A549 (cell line): ENCODE measurements around the gene RPRM. TPM values are rescaled to one million over a fixed set of nuclear protein-coding genes. Genes with fewer than 3 reads are reported as not detected.
"Not testable (repeated sequence)": the region's sequence is repeated elsewhere in the genome, so short reads cannot be mapped to it uniquely, and the experiment has no call there.

Experiments
- ATAC-seq, 2 experiments: fragments of 200-7000 bp in 1 of 2; fragments of >200 bp in 1 of 2; cut with Nextera tagmentation in 1 of 2; cut with Tn5 transposase in 1 of 2; 3 replicates each; pipeline versions ENCODE4 v1.8.0 to v1.9.1; 2018 to 2020; ENCODE audit warnings: mild to moderate bottlenecking in 1 of 2, moderate library complexity in 1 of 2
- CTCF ChIA-PET: fragments of 300-600 bp; sonication (Branson Sonifier 250); formaldehyde crosslinking; extraction: SDS; loops from one replicate; lab custom pipeline; 2021; ENCODE audit warnings: antibody characterized with exemption, inconsistent platforms; lab: Yijun Ruan, JAX
- POLR2A ChIA-PET: fragments of 350-600 bp; formaldehyde crosslinking; extraction: SDS; loops from one replicate; lab custom pipeline; 2021; ENCODE audit warnings: antibody characterized with exemption, inconsistent platforms; lab: Yijun Ruan, JAX
- DNase-seq, 2 experiments: peaks; one replicate each; pipeline versions ENCODE4 v3.0.0 to v3.0.0-alpha.2; 2011 to 2016; ENCODE audit warnings: low read depth in 1 of 2, low spot score in 1 of 2
- FAIRE-seq: peaks from 2 replicates; lab custom pipeline; 2011; peaks lifted over from hg19 to GRCh38; lab: Jason Lieb, UNC
- H3K27ac ChIP-seq, 2 experiments: fragments of >200 bp; sonication (Bioruptor Twin); formaldehyde crosslinking; 3 replicates each; pipeline ENCODE4 v1.5.1; 2016 to 2017
- H3K4me1 ChIP-seq: fragments of >200 bp; sonication (Bioruptor Twin); formaldehyde crosslinking; 3 replicates; pipeline ENCODE4 v1.6.1; 2016
- H3K4me2 ChIP-seq: fragments of >200 bp; sonication (Bioruptor Twin); formaldehyde crosslinking; 3 replicates; pipeline ENCODE4 v1.6.1; 2016
- H3K4me3 ChIP-seq: fragments of >200 bp; sonication (Bioruptor Twin); formaldehyde crosslinking; 3 replicates; pipeline ENCODE4 v1.5.1; 2016
- H3K9me3 ChIP-seq: fragments of >200 bp; sonication (Bioruptor Twin); formaldehyde crosslinking; 3 replicates; pipeline ENCODE4 v1.6.1; 2016
- BCL3 ChIP-seq: fragments of >200 bp; sonication (Bioruptor Twin); formaldehyde crosslinking; IDR thresholded peaks from 3 replicates; pipeline ENCODE4 v1.6.1; 2016
- BHLHE40 ChIP-seq: IDR thresholded peaks from 2 replicates; pipeline ENCODE4 v1.6.1; 2012; ENCODE audit warnings: low read depth, low read length, inconsistent platforms
- CHD2 ChIP-seq: fragments of 150-350 bp; IDR thresholded peaks from 2 replicates; pipeline ENCODE4 v1.6.1; 2014; ENCODE audit warnings: low read length; ENCODE audit not compliant: partially characterized antibody
- CHD4 ChIP-seq: fragments of 200-600 bp; sonication (generic); IDR thresholded peaks from 2 replicates; pipeline ENCODE4 v1.6.1; 2016; ENCODE audit warnings: antibody characterized with exemption, mild to moderate bottlenecking, borderline replicate concordance
- CTCF ChIP-seq: fragments of >200 bp; sonication (Bioruptor Twin); formaldehyde crosslinking; IDR thresholded peaks from 3 replicates; pipeline ENCODE4 v1.5.1; 2016
- ELK1 ChIP-seq: fragments of 150-350 bp; IDR thresholded peaks from 2 replicates; pipeline ENCODE4 v1.6.1; 2014; ENCODE audit warnings: low read depth, mild to moderate bottlenecking, low read length
- FOXS1 ChIP-seq: fragments of 250-450 bp; sonication (Bioruptor Pico); IDR thresholded peaks from 2 replicates; pipeline ENCODE4 v1.5.0; 2020; ENCODE audit warnings: mild to moderate bottlenecking, moderate library complexity
- HMGXB4 ChIP-seq: fragments of 250-450 bp; sonication (Bioruptor Pico); IDR thresholded peaks from 2 replicates; pipeline ENCODE4 v1.5.0; 2021; ENCODE audit warnings: mild to moderate bottlenecking, moderate library complexity, borderline replicate concordance
- HOXA7 ChIP-seq: fragments of 250-450 bp; sonication (Bioruptor Pico); IDR thresholded peaks from 2 replicates; pipeline ENCODE4 v1.5.0; 2020; ENCODE audit warnings: mild to moderate bottlenecking, moderate library complexity
- HOXB13 ChIP-seq: fragments of 250-450 bp; sonication (Bioruptor Pico); IDR thresholded peaks from 2 replicates; pipeline ENCODE4 v1.5.0; 2020; ENCODE audit warnings: low read depth, mild to moderate bottlenecking, moderate library complexity
- JUNB ChIP-seq: fragments of >200 bp; sonication (Bioruptor Twin); formaldehyde crosslinking; IDR thresholded peaks from 2 replicates; pipeline ENCODE4 v1.6.1; 2016
- MAFK ChIP-seq: fragments of 450-650 bp; IDR thresholded peaks from 2 replicates; pipeline ENCODE4 v1.6.1; 2014; ENCODE audit not compliant: partially characterized antibody
- MYC ChIP-seq: IDR thresholded peaks from 2 replicates; pipeline ENCODE4 v1.6.1; 2012; ENCODE audit warnings: mild to moderate bottlenecking, inconsistent platforms, low read length, improper control_type of control experiment, borderline replicate concordance
- NFE2L2 ChIP-seq: fragments of 150-350 bp; conservative IDR thresholded peaks from 2 replicates; pipeline ENCODE4 v1.6.1; 2014; ENCODE audit warnings: low read length
- RAD21 ChIP-seq, 2 experiments: fragments of >200 bp in 1 of 2; sonication (Bioruptor Twin) in 1 of 2; formaldehyde crosslinking in 1 of 2; IDR thresholded peaks in 1 of 2; conservative IDR thresholded peaks in 1 of 2; 2 replicates in 1 of 2; 3 replicates in 1 of 2; pipeline ENCODE4 v1.6.1; 2012 to 2018; ENCODE audit warnings: inconsistent platforms in 1 of 2
- RCOR1 ChIP-seq: fragments of 150-350 bp; IDR thresholded peaks from 2 replicates; pipeline ENCODE4 v1.6.1; 2014; ENCODE audit warnings: antibody characterized with exemption, low read length, low read depth
- SREBF2 ChIP-seq: fragments of 450-650 bp; IDR thresholded peaks from 2 replicates; pipeline ENCODE4 v1.6.1; 2014; ENCODE audit warnings: mild to moderate bottlenecking, moderate library complexity
- TP53 ChIP-seq: fragments of 250-450 bp; sonication (Bioruptor Pico); IDR thresholded peaks from 2 replicates; pipeline ENCODE4 v1.5.0; 2021; ENCODE audit warnings: mild to moderate bottlenecking, moderate library complexity
- ZFP36 ChIP-seq: fragments of 450-650 bp; IDR thresholded peaks from 2 replicates; pipeline ENCODE4 v1.6.1; 2014; ENCODE audit warnings: borderline replicate concordance; ENCODE audit not compliant: partially characterized antibody
- WGBS: methylation state at CpG from one replicate; pipeline ENCODE4 v1.1.6; 2017; ENCODE audit errors: missing lambda C conversion rate; 5-methylcytosine and 5-hydroxymethylcytosine counted together
- polyA plus RNA-seq, 4 experiments: library from polyadenylated mRNA; depleted of rRNA in 3 of 4; stranded (reverse); fragments of >200 nt; fragmentation: RNase III in 1 of 4; extraction: RNeasy Plus Mini Kit Qiagen cat#74134 plus additional on column Dnase treatment in 1 of 4; gene quantifications; 2 replicates in 3 of 4; 3 replicates in 1 of 4; pipeline ENCODE4 v1.2.3, GENCODE V29; 2011 to 2017

The RPRM gene
- polyA plus RNA-seq, 2 of the 4 experiments (the other 2 are of a cell fraction), result not detected

- no peak for FAIRE-seq
- ChIA-PET CTCF (interaction anchor here (1.6 kb wide), 1 partner anchor 8 kb away, joined by 8 read pairs; no protein-coding TSS in a partner anchor), POLR2A (no interaction called here)
- H3K27ac ChIP-seq, result no peak overlapping the region
- no peaks in the 10 kb centered on the region for H3K4me1 ChIP-seq
- peaks cover 5% of the 10 kb centered on the region; the same call in 1 of the 3 replicates for H3K9me3 ChIP-seq
- no peak overlapping the region for H3K4me3 ChIP-seq
- TF ChIP-seq MAFK, result peak; percentile 72
- peak; percentile 93 for TF ChIP-seq NFE2L2
- TF ChIP-seq FOXS1, result no peak
- H3K4me2 ChIP-seq, result no peak overlapping the region
- no peak for ATAC-seq
- 51% methylated on average over 4 of the region's 4 CpGs for WGBS
- no peak for DNase-seq
These were observed 32.4 kb upstream of the RPRM start for GRCh38 chr2:153510996-153511395.

- ChIA-PET CTCF (interaction anchor here (1.5 kb wide), 1 partner anchor 10 kb away, joined by 4 read pairs; no protein-coding TSS in a partner anchor), POLR2A (no interaction called here)
- no peak for TF ChIP-seq CHD4
- no peak for TF ChIP-seq BHLHE40
- no peak for TF ChIP-seq RAD21 (conservative IDR thresholded peaks at IDR 0.05 in 1 of 2, IDR thresholded peaks at IDR 0.05 in 1 of 2)
- TF ChIP-seq ZFP36, result no peak
- TF ChIP-seq NFE2L2, result no peak
- TF ChIP-seq SREBF2, result no peak
- no peak for TF ChIP-seq CTCF
- no peak for TF ChIP-seq HOXA7 (CRISPR knock-in tag)
- TF ChIP-seq RCOR1, result no peak
- no peak for TF ChIP-seq MAFK
- no peak for TF ChIP-seq BCL3
- no peak for TF ChIP-seq TP53 (CRISPR knock-in tag)
- TF ChIP-seq HMGXB4, result no peak
- no peak for TF ChIP-seq MYC
- no peak for DNase-seq
- no peak overlapping the region for H3K4me2 ChIP-seq
- no peak for ATAC-seq
- FAIRE-seq, result no peak
- H3K27ac ChIP-seq, result no peak overlapping the region
- 71% methylated on average over 15 of the region's 15 CpGs for WGBS
- H3K4me1 ChIP-seq, result no peaks in the 10 kb centered on the region
- H3K4me3 ChIP-seq, result no peak overlapping the region
- H3K9me3 ChIP-seq, result peaks cover 5% of the 10 kb centered on the region; the same call in 1 of the 3 replicates
These were observed 30.6 kb upstream of the RPRM start for GRCh38 chr2:153509133-153509532.

- CTCF ChIA-PET, result interaction anchor here (1.0 to 1.1 kb wide), 2 partner anchors 13 to 27 kb away, joined by 3 to 4 read pairs; no protein-coding TSS in a partner anchor
- H3K4me3 ChIP-seq, H3K4me1 ChIP-seq, POLR2A ChIA-PET, DNase-seq, FAIRE-seq, H3K27ac ChIP-seq, H3K9me3 ChIP-seq, H3K4me2 ChIP-seq, ATAC-seq: not testable (repeated sequence)
These were observed 27.9 kb upstream of the RPRM start for GRCh38 chr2:153506499-153506898.

GRCh38 chr2:153499439-153499838 is 20.9 kb upstream of the RPRM start:
- Histone ChIP-seq H3K4me1 (no peaks in the 10 kb centered on the region), H3K27ac (no peak overlapping the region), H3K4me3 (no peak overlapping the region), H3K9me3 (no peaks in the 10 kb centered on the region), H3K4me2 (no peak overlapping the region)
- DNase-seq (no peak), FAIRE-seq (no peak), ATAC-seq (no peak)
- no peak for TF ChIP-seq ELK1
- TF ChIP-seq JUNB, result no peak
- TF ChIP-seq CHD2, result no peak
- no peak for TF ChIP-seq HOXA7 (CRISPR knock-in tag)
- no peak for TF ChIP-seq HOXB13
- TF ChIP-seq RAD21 (conservative IDR thresholded peaks at IDR 0.05 in 1 of 2, IDR thresholded peaks at IDR 0.05 in 1 of 2), result no peak
- ChIA-PET CTCF (no interaction called here), POLR2A (no interaction called here)
- WGBS, result 3% methylated on average over 4 of the region's 5 CpGs
